AG10803 (cell line): ENCODE measurements around the gene AKAP17A.

ENCODE experiments used
- DNase-seq: peaks from one replicate; pipeline ENCODE4 v3.0.0; 2010; ENCODE audit warnings: low read depth
- H3K4me3 ChIP-seq: 2 replicates; pipeline ENCODE4 v1.5.1; 2011; ENCODE audit warnings: mild to moderate bottlenecking, low read length, control low read depth
- TF ChIP-seq, protein P1 (sequence below): conservative IDR thresholded peaks from 2 replicates; pipeline ENCODE4 v1.5.1; 2011; ENCODE audit warnings: mild to moderate bottlenecking, low read length, control low read depth, inconsistent platforms

AKAP17A gene

GRCh38 chrX:1576201-1576992 is 15.0 kb upstream of the AKAP17A start:
- TF ChIP-seq, protein P1, sequence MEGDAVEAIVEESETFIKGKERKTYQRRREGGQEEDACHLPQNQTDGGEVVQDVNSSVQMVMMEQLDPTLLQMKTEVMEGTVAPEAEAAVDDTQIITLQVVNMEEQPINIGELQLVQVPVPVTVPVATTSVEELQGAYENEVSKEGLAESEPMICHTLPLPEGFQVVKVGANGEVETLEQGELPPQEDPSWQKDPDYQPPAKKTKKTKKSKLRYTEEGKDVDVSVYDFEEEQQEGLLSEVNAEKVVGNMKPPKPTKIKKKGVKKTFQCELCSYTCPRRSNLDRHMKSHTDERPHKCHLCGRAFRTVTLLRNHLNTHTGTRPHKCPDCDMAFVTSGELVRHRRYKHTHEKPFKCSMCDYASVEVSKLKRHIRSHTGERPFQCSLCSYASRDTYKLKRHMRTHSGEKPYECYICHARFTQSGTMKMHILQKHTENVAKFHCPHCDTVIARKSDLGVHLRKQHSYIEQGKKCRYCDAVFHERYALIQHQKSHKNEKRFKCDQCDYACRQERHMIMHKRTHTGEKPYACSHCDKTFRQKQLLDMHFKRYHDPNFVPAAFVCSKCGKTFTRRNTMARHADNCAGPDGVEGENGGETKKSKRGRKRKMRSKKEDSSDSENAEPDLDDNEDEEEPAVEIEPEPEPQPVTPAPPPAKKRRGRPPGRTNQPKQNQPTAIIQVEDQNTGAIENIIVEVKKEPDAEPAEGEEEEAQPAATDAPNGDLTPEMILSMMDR = no peak
- H3K4me3 ChIP-seq = no peak overlapping the region
- DNase-seq = no peak

DNA sequence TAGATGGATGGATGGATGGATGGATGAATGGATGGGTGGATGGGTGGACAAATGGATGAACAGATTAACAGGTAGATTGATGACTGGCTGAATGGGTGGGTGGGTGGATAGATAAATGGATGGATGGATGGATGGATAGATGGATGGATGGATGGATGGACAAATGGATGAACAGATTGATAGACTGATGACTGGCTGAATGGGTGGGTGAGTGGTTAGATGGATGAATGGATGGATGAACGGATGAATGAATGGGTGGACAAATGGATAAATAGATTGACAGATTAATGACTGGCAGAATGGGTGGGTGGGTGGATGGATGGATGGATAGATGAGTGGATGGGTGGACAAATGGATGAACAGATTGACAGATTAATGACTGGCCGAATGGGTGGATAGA is 13.6 kb upstream of the AKAP17A start:
- no peak for DNase-seq
- TF ChIP-seq, protein P1 = no peak
- no peak overlapping the region for H3K4me3 ChIP-seq

GRCh38 chrX:1578511-1579173 is 12.8 kb upstream of the AKAP17A start:
- DNase-seq = no peak
- TF ChIP-seq, protein P1 = no peak
- H3K4me3 ChIP-seq = no peak overlapping the region

DNA sequence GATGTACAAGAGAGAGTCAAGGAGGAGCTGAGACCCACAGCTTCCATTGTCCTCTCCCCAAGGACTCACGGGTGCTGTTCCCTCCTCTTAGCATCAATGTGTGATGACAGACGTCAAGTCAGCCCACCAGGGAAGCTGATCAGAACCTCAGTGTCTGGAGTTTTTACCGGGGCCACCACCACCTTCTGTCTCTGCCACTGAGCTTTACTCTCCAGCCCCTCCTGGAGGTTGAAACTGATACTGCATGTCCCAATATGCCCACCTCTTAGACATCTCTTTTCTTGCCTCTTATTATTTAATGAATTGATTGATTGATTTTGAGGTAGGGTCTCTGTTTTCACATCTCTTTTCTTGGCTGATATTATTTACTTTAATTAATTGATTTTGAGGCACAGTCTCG is 10.3 kb upstream of the AKAP17A start:
- TF ChIP-seq, protein P1 = peak; percentile 66
- DNase-seq = no peak
- H3K4me3 ChIP-seq = no peak overlapping the region

- no peak overlapping the region for H3K4me3 ChIP-seq
- peak; percentile 18 for DNase-seq
- TF ChIP-seq, protein P1 = no peak
Measured at GRCh38 chrX:1582686-1583437, 8.5 kb upstream of the AKAP17A start.

GRCh38 chrX:1584237-1585011 is 7.0 kb upstream of the AKAP17A start:
- no peak for DNase-seq
- TF ChIP-seq, protein P1 = no peak

More at GRCh38 chrX:1584237-1585011, 7.0 kb upstream of the AKAP17A start:
- no peak overlapping the region for H3K4me3 ChIP-seq
